Tibial nerve (tissue), 4 donors: ENCODE results near the gene BCL7A. TPM values are rescaled to one million over a fixed set of nuclear protein-coding genes. Genes with fewer than 3 reads are reported as not detected.
"Not testable (repeated sequence)": the region's sequence is repeated elsewhere in the genome, so short reads cannot be mapped to it uniquely, and the experiment has no call there.

Experiments used
- DNase-seq, 2 donors: peaks; one replicate each; pipeline ENCODE4 v3.0.0-alpha.2; 2019; ENCODE audit warnings: low spot score in 2 of 2
- H3K27ac ChIP-seq, 4 donors: fragments of 200-600 bp; sonication (generic) in 3 of 4; one replicate each; pipeline ENCODE4 v1.5.1; 2017 to 2019; ENCODE audit warnings: mild to moderate bottlenecking in 1 of 4
- H3K27me3 ChIP-seq, 2 donors: fragments of 200-600 bp; sonication (generic) in 1 of 2; one replicate each; pipeline versions ENCODE4 v1.5.1 to v1.6.0; 2017 to 2019
- H3K36me3 ChIP-seq, 3 donors: fragments of 200-600 bp; sonication (generic); one replicate each; pipeline ENCODE4 v1.5.1; 2018 to 2019
- H3K4me1 ChIP-seq, 4 donors: fragments of 200-600 bp; sonication (generic) in 3 of 4; one replicate each; pipeline ENCODE4 v1.5.1; 2017 to 2019
- H3K4me3 ChIP-seq, 4 donors: fragments of 200-600 bp; sonication (generic) in 3 of 4; one replicate each; pipeline ENCODE4 v1.5.1; 2017 to 2019; ENCODE audit warnings: mild to moderate bottlenecking in 1 of 4, moderate library complexity in 1 of 4
- H3K9me3 ChIP-seq, 4 donors: fragments of 200-600 bp; sonication (generic) in 3 of 4; one replicate each; pipeline ENCODE4 v1.5.1; 2017 to 2019
- EP300 ChIP-seq, 2 donors: sonication (generic); formaldehyde crosslinking; IDR thresholded peaks; one replicate each; pipeline ENCODE4 v1.6.1; 2017; ENCODE audit warnings: antibody characterized with exemption in 2 of 2, mild to moderate bottlenecking in 1 of 2
- POLR2A ChIP-seq, 2 donors: fragments of 450-650 bp; IDR thresholded peaks; one replicate each; pipeline ENCODE4 v1.6.1; 2017; ENCODE audit warnings: antibody characterized with exemption in 2 of 2, mild to moderate bottlenecking in 2 of 2, moderate library complexity in 2 of 2
- WGBS, 2 donors: methylation state at CpG; one replicate each; pipeline ENCODE4 v1.1.5; 2018; 5-methylcytosine and 5-hydroxymethylcytosine counted together
- total RNA-seq, 4 donors: library from RNA; depleted of rRNA; stranded (reverse); fragments of >200 nt; gene quantifications; one replicate each; pipeline ENCODE4 v1.1.0, GENCODE V29; 2016
- TF ChIP-seq, protein P1 (sequence below), 5 experiments: fragments of 200-600 bp in 3 of 5; fragments of 450-650 bp in 2 of 5; sonication (generic) in 3 of 5; IDR thresholded peaks; one replicate each; pipeline ENCODE4 v1.5.1; 2016 to 2019; ENCODE audit warnings: antibody characterized with exemption in 5 of 5, mild to moderate bottlenecking in 3 of 5, moderate library complexity in 2 of 5

The BCL7A gene
- total RNA-seq, 4 donors from 2014 or later = 2.4 to 10.7 (median 5.1) TPM

DNA sequence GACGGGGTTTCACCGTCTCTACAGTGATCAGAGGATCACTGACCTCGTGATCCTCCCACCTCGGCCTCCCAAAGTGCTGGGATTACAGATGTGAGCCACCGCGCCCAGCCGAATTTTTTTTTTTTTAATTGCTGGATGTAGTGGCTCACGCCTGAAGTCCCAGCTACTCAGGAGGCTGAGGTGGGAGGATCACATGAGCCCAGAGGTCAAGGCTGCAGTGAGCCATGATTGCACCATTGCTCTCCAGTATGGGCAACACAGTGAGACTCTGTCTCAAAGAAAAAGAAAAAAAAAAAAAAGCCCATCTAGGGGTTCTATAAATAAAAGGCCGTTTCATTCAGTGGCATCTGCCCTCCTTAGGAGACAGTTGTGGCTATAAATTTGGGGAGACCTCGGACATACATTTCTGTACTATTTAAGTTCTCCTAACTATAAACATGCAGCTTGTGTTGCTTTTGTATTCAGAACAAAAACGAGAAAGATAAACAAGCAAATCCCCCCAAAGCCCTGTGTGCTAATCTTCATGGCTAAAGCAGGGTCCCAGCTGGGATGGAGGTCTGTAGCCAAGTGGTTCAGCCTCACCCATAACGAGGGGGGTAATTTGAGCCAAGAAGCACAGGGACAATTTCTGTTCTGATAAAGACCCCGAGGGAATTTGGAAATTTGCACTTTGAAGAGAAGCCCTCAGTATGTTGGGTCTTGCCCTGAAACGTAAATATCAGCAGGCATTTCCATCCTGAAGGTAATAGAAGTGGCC, 35.0 kb upstream of the BCL7A start:
- no peak for DNase-seq
- WGBS, 2 donors = 66 to 68% methylated on average over 14 of the region's 14 CpGs
- Histone ChIP-seq H3K36me3 (no peaks in the 10 kb centered on the region), H3K27ac (no peak overlapping the region), H3K27me3 (no peaks in the 10 kb centered on the region), H3K4me1 (no peaks in the 10 kb centered on the region), H3K4me3 (no peak overlapping the region), H3K9me3 (no peaks in the 10 kb centered on the region)
- TF ChIP-seq POLR2A (IDR thresholded peaks at IDR 0.05) (no peak), EP300 (IDR thresholded peaks at IDR 0.05) (no peak)
- TF ChIP-seq, protein P1, sequence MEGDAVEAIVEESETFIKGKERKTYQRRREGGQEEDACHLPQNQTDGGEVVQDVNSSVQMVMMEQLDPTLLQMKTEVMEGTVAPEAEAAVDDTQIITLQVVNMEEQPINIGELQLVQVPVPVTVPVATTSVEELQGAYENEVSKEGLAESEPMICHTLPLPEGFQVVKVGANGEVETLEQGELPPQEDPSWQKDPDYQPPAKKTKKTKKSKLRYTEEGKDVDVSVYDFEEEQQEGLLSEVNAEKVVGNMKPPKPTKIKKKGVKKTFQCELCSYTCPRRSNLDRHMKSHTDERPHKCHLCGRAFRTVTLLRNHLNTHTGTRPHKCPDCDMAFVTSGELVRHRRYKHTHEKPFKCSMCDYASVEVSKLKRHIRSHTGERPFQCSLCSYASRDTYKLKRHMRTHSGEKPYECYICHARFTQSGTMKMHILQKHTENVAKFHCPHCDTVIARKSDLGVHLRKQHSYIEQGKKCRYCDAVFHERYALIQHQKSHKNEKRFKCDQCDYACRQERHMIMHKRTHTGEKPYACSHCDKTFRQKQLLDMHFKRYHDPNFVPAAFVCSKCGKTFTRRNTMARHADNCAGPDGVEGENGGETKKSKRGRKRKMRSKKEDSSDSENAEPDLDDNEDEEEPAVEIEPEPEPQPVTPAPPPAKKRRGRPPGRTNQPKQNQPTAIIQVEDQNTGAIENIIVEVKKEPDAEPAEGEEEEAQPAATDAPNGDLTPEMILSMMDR (IDR thresholded peaks at IDR 0.05) = no peak

DNA sequence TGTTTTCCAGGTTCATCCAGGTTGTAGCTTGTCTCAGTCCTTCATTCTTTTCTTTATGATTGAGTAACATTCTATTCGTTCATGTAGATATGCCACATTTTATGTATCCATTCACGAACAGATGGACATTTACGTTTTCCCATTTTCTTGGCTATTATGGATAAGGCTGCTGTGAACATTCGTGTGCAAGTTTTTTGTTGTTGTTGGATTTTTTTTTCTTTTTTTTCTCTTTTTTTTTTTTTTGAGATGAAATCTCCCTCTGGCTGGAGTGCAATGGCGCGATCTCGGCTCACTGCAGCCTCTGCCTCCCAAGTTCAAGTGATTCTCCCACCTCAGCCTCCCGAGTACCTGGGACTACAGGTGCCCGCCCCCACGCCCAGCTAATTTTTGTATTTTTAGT, 33.2 kb upstream of the BCL7A start:
- H3K9me3 ChIP-seq, DNase-seq, H3K36me3 ChIP-seq, H3K27me3 ChIP-seq, H3K27ac ChIP-seq, H3K4me1 ChIP-seq, H3K4me3 ChIP-seq: not testable (repeated sequence)
- WGBS, 2 donors = 92 to 94% methylated on average over 10 of the region's 10 CpGs

GRCh38 chr12:121989276-121990113, 32.2 kb upstream of the BCL7A start:
- no peaks in the 10 kb centered on the region for H3K36me3 ChIP-seq
- H3K4me3 ChIP-seq = no peak overlapping the region
- H3K9me3 ChIP-seq = no peaks in the 10 kb centered on the region
- DNase-seq = no peak
- TF ChIP-seq, protein P1 (IDR thresholded peaks at IDR 0.05) = no peak
- TF ChIP-seq POLR2A (IDR thresholded peaks at IDR 0.05) = no peak
- no peak for TF ChIP-seq EP300 (IDR thresholded peaks at IDR 0.05)
- H3K4me1 ChIP-seq = no peaks in the 10 kb centered on the region
- no peaks in the 10 kb centered on the region for H3K27me3 ChIP-seq
- H3K27ac ChIP-seq = no peak overlapping the region
- 70 to 82% methylated on average over 14 of the region's 14 CpGs for WGBS, 2 donors

DNA sequence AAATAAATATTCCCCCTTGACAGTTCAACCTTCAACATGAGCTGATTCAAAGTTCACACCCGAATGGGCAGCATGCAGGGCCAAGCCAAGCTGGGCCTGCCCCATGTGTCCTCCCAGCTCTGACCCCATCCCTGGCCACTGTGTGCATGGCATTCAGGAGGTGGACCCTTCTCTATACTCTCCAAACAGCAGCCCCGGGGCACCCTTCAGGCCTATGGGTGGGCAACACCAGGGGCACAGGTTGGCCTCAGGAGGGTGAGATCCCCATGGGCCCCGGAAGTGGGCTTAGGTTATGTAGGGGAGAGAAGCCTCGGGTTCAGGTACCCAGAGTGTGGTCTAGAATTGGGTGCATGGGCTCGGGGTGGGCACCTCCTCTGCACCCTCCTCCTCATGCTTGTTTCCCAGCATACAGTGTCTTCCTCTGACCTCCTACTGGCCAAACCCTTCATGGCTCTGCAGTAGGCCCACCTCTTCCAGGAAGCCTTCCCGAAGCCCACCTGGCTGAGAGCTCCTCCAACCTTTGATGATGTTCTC, 31.5 kb upstream of the BCL7A start:
- no peaks in the 10 kb centered on the region for H3K27me3 ChIP-seq
- 88 to 91% methylated on average over 6 of the region's 6 CpGs for WGBS, 2 donors
- no peak for DNase-seq
- H3K36me3 ChIP-seq = no peaks in the 10 kb centered on the region
- no peaks in the 10 kb centered on the region for H3K4me1 ChIP-seq
- H3K9me3 ChIP-seq = no peaks in the 10 kb centered on the region
- H3K27ac ChIP-seq = no peak overlapping the region
- H3K4me3 ChIP-seq = no peak overlapping the region
- no peak for TF ChIP-seq EP300 (IDR thresholded peaks at IDR 0.05)
- TF ChIP-seq, protein P1 (IDR thresholded peaks at IDR 0.05) = no peak
- no peak for TF ChIP-seq POLR2A (IDR thresholded peaks at IDR 0.05)

GRCh38 chr12:121990692-121991603, 30.7 kb upstream of the BCL7A start:
- no peak for TF ChIP-seq POLR2A (IDR thresholded peaks at IDR 0.05)
- no peak for TF ChIP-seq EP300 (IDR thresholded peaks at IDR 0.05)
- TF ChIP-seq, protein P1 (IDR thresholded peaks at IDR 0.05) = no peak
- Histone ChIP-seq H3K9me3 (no peaks in the 10 kb centered on the region), H3K27me3 (no peaks in the 10 kb centered on the region), H3K36me3 (no peaks in the 10 kb centered on the region), H3K4me3 (no peak overlapping the region), H3K27ac (no peak overlapping the region), H3K4me1 (no peaks in the 10 kb centered on the region)
- DNase-seq = no peak
- 69 to 71% methylated on average over 10 of the region's 10 CpGs for WGBS, 2 donors
